Neural cell (in vitro differentiated cells): ENCODE results near the gene CIDEA. TPM values are rescaled to one million over a fixed set of nuclear protein-coding genes. Genes with fewer than 3 reads are reported as not detected.

Experiments
- H2AFZ ChIP-seq: fragments of 200-600, 300-800 bp; sonication (generic), shearing (Covaris generic); 2 replicates; pipeline ENCODE4 v1.6.0; 2014; ENCODE audit warnings: low read depth, mild to moderate bottlenecking, antibody characterized with exemption, low read length, moderate library complexity
- H3F3A ChIP-seq: fragments of 200-600 bp; shearing (Covaris generic); 2 replicates; pipeline ENCODE4 v1.6.1; 2016; ENCODE audit warnings: mild to moderate bottlenecking, moderate library complexity, mixed read lengths, antibody characterized with exemption, low read length; ENCODE audit not compliant: insufficient read depth, poor library complexity, severe bottlenecking
- H3K27ac ChIP-seq: fragments of 200-600, 300-800 bp; sonication (generic), shearing (Covaris generic); 2 replicates; pipeline ENCODE4 v1.5.1; 2014; ENCODE audit warnings: mild to moderate bottlenecking, low read length, moderate library complexity
- H3K27me3 ChIP-seq: fragments of 300-800, 200-600 bp; sonication (generic), shearing (Covaris generic); 2 replicates; pipeline ENCODE4 v1.6.0; 2014; ENCODE audit warnings: mild to moderate bottlenecking, low read depth, low read length, moderate library complexity; ENCODE audit not compliant: insufficient read depth
- H3K36me3 ChIP-seq: fragments of 300-800, 200-600 bp; sonication (generic), shearing (Covaris generic); 2 replicates; pipeline ENCODE4 v1.5.1; 2014; ENCODE audit warnings: mild to moderate bottlenecking, antibody characterized with exemption, low read length, moderate library complexity; ENCODE audit not compliant: insufficient read depth
- H3K4me2 ChIP-seq: fragments of 300-800, 200-600 bp; sonication (generic), shearing (Covaris generic); 2 replicates; pipeline ENCODE4 v1.6.0; 2014; ENCODE audit warnings: mild to moderate bottlenecking, low read length
- H3K4me3 ChIP-seq: fragments of 300-800, 200-600 bp; sonication (generic), shearing (Covaris generic); 2 replicates; pipeline ENCODE4 v1.5.1; 2014; ENCODE audit warnings: mild to moderate bottlenecking, low read length, moderate library complexity
- H3K79me2 ChIP-seq: fragments of 200-600 bp; shearing (Covaris generic); replicated peaks from 2 replicates; pipeline ENCODE4 v1.6.0; 2014; ENCODE audit warnings: mild to moderate bottlenecking, low read length, moderate library complexity; ENCODE audit not compliant: insufficient read depth
- H3K9ac ChIP-seq: fragments of 300-800, 200-600 bp; sonication (generic), shearing (Covaris generic); 2 replicates; pipeline ENCODE4 v1.6.1; 2016; ENCODE audit warnings: mild to moderate bottlenecking, low read length, mixed read lengths
- H3K9me2 ChIP-seq: fragments of 200-600 bp; shearing (Covaris generic); 2 replicates; pipeline ENCODE4 v1.6.1; 2016; ENCODE audit warnings: mild to moderate bottlenecking, low read length, mixed read lengths; ENCODE audit not compliant: insufficient read depth
- H3K9me3 ChIP-seq: fragments of 200-600, 300-800 bp; sonication (generic), shearing (Covaris generic); 2 replicates; pipeline ENCODE4 v1.6.1; 2016; ENCODE audit warnings: mild to moderate bottlenecking, mixed run types, low read length, moderate library complexity, mixed read lengths
- H4K20me1 ChIP-seq: fragments of 200-600 bp; shearing (Covaris generic); 2 replicates; pipeline ENCODE4 v1.6.1; 2016; ENCODE audit warnings: mild to moderate bottlenecking, mixed run types; ENCODE audit not compliant: insufficient read depth
- CTCF ChIP-seq: fragments of 450-650 bp; IDR thresholded peaks from 2 replicates; pipeline ENCODE4 v1.5.1; 2014; ENCODE audit warnings: antibody characterized with exemption, mild to moderate bottlenecking, moderate library complexity; ENCODE audit not compliant: poor library complexity, severe bottlenecking
- EP300 ChIP-seq: fragments of 450-650 bp; conservative IDR thresholded peaks from 2 replicates; pipeline ENCODE4 v1.6.1; 2014; ENCODE audit warnings: antibody characterized with exemption, mild to moderate bottlenecking, moderate library complexity; ENCODE audit not compliant: poor library complexity, severe bottlenecking
- EZH2 ChIP-seq: fragments of 200-600, 300-800 bp; shearing (Covaris generic), sonication (generic); IDR thresholded peaks from 2 replicates; pipeline ENCODE4 v1.6.1; 2014; ENCODE audit warnings: antibody characterized with exemption, low read length, borderline replicate concordance, mild to moderate bottlenecking; ENCODE audit not compliant: insufficient read depth, poor library complexity, severe bottlenecking
- MXI1 ChIP-seq: fragments of 450-650 bp; conservative IDR thresholded peaks from 2 replicates; pipeline ENCODE4 v1.6.1; 2014; ENCODE audit warnings: antibody characterized with exemption, mild to moderate bottlenecking; ENCODE audit not compliant: poor library complexity, severe bottlenecking
- POLR2AphosphoS5 ChIP-seq: IDR thresholded peaks from 2 replicates; pipeline ENCODE4 v1.6.1; 2012
- RAD21 ChIP-seq: fragments of 450-650 bp; conservative IDR thresholded peaks from 2 replicates; pipeline ENCODE4 v1.6.1; 2014; ENCODE audit warnings: antibody characterized with exemption, mild to moderate bottlenecking, moderate library complexity
- REST ChIP-seq: IDR thresholded peaks from 2 replicates; pipeline ENCODE4 v1.6.1; 2012; ENCODE audit warnings: borderline replicate concordance
- SMC3 ChIP-seq: fragments of 450-650 bp; conservative IDR thresholded peaks from 2 replicates; pipeline ENCODE4 v1.6.1; 2014; ENCODE audit warnings: antibody characterized with exemption, mild to moderate bottlenecking, moderate library complexity; ENCODE audit not compliant: poor library complexity
- TAF1 ChIP-seq: IDR thresholded peaks from 2 replicates; pipeline ENCODE4 v1.6.1; 2012; ENCODE audit warnings: low read depth
- polyA plus RNA-seq: library from polyadenylated mRNA; depleted of rRNA; stranded (reverse); fragments of >200 nt; gene quantifications from 2 replicates; pipeline ENCODE4 v1.2.3, GENCODE V29; 2014

The CIDEA gene
- polyA plus RNA-seq, 1 donor from 2014 or later = not detected

DNA sequence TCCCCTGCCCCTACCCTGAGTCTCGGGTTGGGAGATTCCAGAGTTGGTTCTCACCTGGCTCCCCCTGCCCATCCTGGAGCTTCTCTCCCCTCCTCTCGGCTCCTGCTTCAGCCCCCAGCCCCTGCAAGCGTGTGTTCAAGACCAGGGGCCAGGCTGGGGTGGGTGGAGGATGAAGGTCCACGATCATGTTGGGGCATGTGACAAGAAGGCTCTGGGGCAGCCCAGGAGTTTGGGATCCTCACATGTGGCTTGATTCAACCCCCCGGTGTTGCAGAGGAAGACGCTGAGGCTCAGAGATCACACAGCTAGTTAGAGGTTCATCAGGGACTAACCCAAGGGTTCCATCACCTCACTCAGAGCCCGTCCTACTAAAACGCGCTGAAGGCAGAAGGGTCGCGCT, 39.7 kb downstream of the CIDEA start:
- H3K79me2 ChIP-seq = no peaks in the 10 kb centered on the region
- H2AFZ ChIP-seq = no peak overlapping the region
- H3K9me2 ChIP-seq = no peaks in the 10 kb centered on the region

DNA sequence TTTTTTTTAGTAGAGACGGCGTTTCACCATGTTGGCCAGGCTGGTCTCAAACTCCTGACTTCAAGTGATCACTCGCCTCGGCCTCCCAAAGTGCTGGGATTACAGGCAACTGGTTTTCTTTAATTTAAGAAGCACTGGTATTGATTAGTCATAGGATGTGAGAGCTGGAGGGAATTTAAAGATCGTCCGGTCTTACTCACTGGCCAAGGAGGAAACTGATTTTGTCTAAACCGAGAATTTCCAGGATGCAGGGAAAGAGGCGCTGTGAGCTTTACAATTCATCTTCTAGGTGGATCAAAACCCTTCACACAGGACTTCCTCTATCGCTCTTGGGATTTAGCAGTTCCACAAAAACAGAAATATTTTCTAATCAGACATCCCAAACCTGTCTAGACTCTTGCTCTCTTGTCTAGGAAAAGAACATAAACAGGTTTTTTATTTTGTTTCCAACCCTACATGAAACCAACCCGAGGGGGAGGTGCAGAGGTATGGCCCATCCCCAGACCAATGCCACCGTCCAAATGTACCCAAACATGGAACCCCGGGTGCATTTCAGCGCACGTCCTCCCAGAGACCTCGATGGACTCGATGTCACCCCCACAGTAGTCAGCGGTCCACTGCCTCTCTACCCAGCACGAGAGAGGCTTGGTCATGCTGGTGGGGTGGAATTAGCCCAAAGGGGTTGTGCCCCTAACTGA, 41.4 kb downstream of the CIDEA start:
- Histone ChIP-seq H3K27ac (no peak overlapping the region), H3K36me3 (no peaks in the 10 kb centered on the region), H3K4me2 (no peak overlapping the region), H3K9me2 (no peaks in the 10 kb centered on the region), H2AFZ (no peak overlapping the region), H3F3A (no peaks in the 10 kb centered on the region), H3K4me3 (no peak overlapping the region), H3K79me2 (no peaks in the 10 kb centered on the region), H4K20me1 (no peaks in the 10 kb centered on the region), H3K9ac (no peak overlapping the region), H3K27me3 (no peaks in the 10 kb centered on the region), H3K9me3 (no peaks in the 10 kb centered on the region)
- no peak for TF ChIP-seq REST

More for the DNA sequence above, 39.7 kb downstream of the CIDEA start:
- no peaks in the 10 kb centered on the region for H4K20me1 ChIP-seq
- H3K9ac ChIP-seq = no peak overlapping the region
- H3K27me3 ChIP-seq = peaks cover 9% of the 10 kb centered on the region
- H3K4me2 ChIP-seq = no peak overlapping the region
- H3K9me3 ChIP-seq = no peaks in the 10 kb centered on the region
- no peaks in the 10 kb centered on the region for H3F3A ChIP-seq
- no peak overlapping the region for H3K4me3 ChIP-seq
- H3K27ac ChIP-seq = no peak overlapping the region
- no peak for TF ChIP-seq EP300
- no peaks in the 10 kb centered on the region for H3K36me3 ChIP-seq

DNA sequence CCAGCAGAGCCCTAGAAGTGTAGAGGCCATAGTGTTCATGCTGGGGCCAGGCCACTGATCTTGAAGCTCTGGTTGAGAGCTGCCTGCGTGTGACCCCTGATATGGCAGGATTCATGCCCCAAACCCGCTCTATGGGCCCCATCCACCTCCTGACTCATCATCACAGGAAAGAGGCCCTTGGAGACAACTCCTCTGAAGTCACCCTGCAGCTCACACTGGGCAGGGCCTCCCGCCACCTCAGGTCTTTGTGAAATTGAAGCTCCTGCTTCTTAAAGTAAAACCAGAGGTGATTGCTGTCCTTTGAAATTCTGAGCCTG, 41.9 kb downstream of the CIDEA start:
- Histone ChIP-seq H3K79me2 (no peaks in the 10 kb centered on the region), H2AFZ (no peak overlapping the region), H4K20me1 (no peaks in the 10 kb centered on the region), H3K9me3 (no peaks in the 10 kb centered on the region), H3K36me3 (no peaks in the 10 kb centered on the region), H3K4me2 (no peak overlapping the region), H3K4me3 (no peak overlapping the region), H3F3A (no peaks in the 10 kb centered on the region), H3K27ac (no peak overlapping the region), H3K9me2 (no peaks in the 10 kb centered on the region), H3K27me3 (no peaks in the 10 kb centered on the region), H3K9ac (no peak overlapping the region)
- TF ChIP-seq CTCF (no peak), TAF1 (no peak), EP300 (no peak), EZH2 (no peak), POLR2AphosphoS5 (no peak), SMC3 (no peak), RAD21 (no peak), REST (no peak), MXI1 (no peak)
